HG03025 (cell line): ENCODE measurements around the gene BORCS5.
A peak's percentile ranks its signal among the peaks of the same experiment; 100 is the strongest.
"Not testable (repeated sequence)": the region's sequence is repeated elsewhere in the genome, so short reads cannot be mapped to it uniquely, and the experiment has no call there.

Experiments used
- ATAC-seq: cut with Tn5 transposase; IDR thresholded peaks from one replicate; pipeline ENCODE4 v1.9.1; 2021; ENCODE audit warnings: mild to moderate bottlenecking, moderate library complexity; ENCODE audit not compliant: unreplicated experiment, low FRiP score

Gene BORCS5

GRCh38 chr12:12356896-12357718 lies at the start of gene BORCS5:
Gene BORCS5, plus strand, starts transcription at chr12:12357078. Its CDS starts 374 bp downstream, at chr12:12357452.
- ATAC-seq: peak; percentile 88

DNA sequence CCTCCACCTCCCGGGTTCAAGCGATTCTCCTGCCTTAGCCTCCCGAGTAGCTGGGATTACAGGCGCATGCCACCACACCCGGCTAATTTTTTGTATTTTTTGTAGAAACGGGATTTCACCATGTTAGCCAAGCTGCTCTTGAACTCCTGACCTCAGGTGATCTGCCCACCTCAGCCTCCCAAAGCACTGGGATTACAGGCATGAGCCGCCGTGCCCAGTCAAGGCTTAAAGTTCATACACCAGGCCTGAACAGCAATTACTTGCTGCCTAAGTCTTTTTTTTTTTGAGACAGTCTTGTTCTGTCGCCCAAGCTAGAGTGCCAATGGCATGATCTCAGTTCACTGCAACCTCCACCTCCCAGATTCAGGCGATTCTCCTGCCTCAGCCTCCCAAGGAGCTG lies 46.2 kb upstream of the BORCS5 start:
- ATAC-seq: not testable (repeated sequence)

DNA sequence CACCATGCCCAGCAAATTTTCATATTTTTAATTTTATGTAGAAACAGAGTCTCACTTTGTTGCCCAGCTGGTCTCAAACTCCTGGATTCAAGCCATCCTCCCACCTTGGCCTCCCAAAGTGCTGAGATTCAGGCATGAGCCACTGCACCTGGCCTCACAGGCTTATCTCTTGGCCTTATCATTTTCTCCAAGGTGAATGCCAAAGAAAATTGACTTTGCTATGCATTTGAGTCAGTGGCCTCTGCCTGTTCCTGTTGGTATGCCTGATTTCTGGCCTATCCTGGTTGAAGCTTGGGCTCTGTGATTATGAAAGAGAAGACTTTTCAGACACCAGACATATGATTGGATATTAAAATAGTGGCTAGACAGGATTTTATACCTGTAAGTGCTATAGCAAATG lies 41.0 kb upstream of the BORCS5 start:
- ATAC-seq: no peak

- no peak for ATAC-seq
These were observed 37.3 kb upstream of the BORCS5 start for GRCh38 chr12:12319451-12320183.

DNA sequence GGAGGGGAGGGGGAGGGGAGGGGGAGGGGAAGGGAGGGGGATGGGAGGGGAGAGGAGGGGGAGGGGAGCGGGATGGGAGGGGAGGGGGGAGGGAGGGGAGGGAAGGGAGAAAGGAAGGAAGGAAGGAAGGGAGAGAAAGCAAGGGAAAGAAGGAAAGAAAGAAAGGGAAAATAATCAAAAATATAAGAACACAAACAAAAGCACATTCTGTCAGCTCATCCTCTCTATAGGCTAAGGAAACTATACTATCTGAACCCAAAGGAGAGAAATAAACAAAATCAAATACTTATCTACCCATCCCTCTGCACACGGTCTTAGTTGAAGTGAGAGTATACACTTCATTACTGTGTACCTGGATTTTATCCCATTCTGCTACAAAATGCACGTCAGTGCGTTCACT lies 33.8 kb upstream of the BORCS5 start:
- ATAC-seq: no peak

DNA sequence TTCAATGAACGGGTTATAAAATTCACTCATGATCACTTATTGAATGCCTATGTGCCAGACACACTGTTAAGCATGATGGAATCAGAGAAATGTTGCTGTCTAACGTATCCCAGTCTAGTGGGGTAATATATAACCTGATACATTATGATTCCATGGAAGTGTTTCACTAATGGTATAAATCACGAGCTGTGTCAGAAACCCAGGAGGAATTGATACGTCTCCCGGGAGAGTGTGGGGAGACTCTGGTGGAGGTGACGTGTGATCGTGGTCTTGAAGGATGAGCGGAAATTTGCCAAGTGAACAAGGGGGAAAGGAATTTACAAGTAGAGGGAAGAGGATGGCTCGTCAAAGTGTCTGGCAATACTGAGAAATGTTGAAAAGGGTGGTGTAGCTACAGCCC lies 33.3 kb upstream of the BORCS5 start:
- ATAC-seq: no peak

GRCh38 chr12:12326262-12326661 lies 30.6 kb upstream of the BORCS5 start:
- no peak for ATAC-seq

GRCh38 chr12:12327802-12328201 lies 29.1 kb upstream of the BORCS5 start:
- no peak for ATAC-seq

GRCh38 chr12:12331244-12331771 lies 25.6 kb upstream of the BORCS5 start:
- no peak for ATAC-seq

DNA sequence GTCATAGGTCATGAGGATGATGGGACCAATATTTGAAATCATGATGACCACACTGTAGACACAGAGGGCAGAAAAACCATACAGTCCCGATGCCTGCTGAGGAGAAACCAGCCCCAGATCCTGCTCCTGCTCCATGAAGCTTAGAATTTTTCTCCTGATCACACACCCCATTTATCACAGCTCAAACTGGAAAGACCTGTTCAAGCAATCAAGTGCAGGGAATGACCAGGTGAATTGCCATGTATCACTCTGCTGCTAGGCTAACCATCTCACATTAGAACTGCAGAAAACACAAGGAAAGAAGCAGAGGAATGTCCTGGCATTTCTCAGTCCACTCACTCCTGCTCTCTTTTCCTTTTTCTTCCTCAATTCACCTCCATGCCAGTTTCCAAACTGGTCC lies 25.0 kb upstream of the BORCS5 start:
- ATAC-seq: no peak

- ATAC-seq: no peak
These were observed 23.2 kb upstream of the BORCS5 start for GRCh38 chr12:12333407-12334366.

DNA sequence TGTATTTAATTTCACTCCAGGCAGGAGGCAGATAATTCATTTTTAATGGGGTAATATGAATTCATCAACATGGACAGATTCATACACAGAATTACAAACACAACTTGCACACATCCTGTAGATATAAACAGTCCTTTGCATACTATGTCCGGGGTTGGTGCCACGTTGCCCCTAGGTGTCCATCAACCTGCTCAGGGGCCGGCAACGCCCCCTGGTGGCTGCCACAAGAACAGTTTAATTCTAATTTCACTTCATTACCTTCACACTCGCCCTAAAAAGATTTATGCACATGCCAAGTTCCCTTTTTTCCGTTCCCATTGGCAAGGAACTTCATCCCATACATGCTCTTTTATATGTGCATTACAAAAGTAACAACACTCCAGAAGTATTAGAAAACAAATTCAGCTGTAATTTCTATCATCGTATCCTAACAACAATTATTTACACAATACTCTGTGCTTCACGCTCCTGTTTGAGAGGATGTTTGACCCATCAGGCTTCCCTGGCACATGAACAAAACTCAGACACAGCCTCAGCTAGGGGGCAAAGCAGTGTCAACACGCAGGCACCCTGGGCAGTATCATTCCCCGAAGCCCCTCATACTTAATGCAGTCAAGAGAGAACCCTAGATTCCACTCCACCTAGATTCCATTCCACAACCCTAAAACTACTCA lies 22.4 kb upstream of the BORCS5 start:
- no peak for ATAC-seq

GRCh38 chr12:12336049-12336411 lies 20.8 kb upstream of the BORCS5 start:
- no peak for ATAC-seq

DNA sequence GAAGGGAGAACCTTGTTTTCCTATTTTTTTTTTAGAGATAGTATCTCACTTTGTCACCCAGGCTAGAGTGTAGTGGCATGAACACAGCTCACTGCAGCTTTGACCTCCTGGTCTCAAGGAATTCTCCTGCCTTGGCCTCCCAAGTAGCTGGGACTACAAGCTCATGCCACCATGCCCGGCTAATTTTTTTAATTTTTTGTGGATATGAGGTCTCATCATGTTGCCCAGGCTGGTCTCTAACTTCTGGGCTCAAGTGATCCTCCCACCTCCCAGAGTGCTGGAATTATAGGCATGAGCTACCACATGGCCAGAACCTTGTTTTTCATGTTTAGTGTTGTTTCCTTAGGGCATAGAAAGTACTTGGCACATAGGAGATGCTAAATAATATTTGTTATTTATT lies 20.4 kb upstream of the BORCS5 start:
- ATAC-seq: no peak

DNA sequence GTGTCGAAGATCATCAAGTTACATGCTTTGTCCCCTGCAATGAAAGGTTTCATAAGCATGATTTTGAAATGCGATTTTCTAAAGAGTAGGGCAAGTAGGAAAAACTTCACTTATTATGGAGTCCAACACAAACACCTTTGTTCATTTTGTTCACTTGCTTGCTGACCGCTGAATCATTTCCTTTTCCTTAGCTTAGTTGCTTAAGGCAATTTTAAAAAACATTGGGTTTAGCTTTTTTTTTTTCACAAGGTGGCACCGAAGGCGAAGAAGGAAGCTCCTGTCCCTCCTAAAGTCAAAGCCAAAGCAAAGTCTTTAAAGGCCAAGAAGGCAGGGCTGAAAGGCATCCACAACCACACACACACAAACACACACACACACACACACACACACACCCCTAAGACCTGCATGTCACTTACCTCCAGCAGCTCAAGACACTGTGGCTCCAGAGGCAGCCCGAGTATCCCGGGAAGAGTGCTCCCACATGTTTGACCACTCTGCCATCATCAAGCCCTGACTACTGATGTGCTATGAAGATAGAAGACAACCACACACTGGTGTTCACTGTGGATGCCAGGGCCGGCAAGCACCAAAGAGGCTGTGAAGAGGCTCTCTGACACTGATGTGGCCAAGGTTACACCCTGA lies 18.2 kb upstream of the BORCS5 start:
- no peak for ATAC-seq

GRCh38 chr12:12349711-12350665 lies 6.9 kb upstream of the BORCS5 start, which contains the start of gene MANSC1:
Gene MANSC1, minus strand, starts transcription at chr12:12350242. Its CDS starts 6,928 bp downstream, at chr12:12343314.
- no peak for ATAC-seq

DNA sequence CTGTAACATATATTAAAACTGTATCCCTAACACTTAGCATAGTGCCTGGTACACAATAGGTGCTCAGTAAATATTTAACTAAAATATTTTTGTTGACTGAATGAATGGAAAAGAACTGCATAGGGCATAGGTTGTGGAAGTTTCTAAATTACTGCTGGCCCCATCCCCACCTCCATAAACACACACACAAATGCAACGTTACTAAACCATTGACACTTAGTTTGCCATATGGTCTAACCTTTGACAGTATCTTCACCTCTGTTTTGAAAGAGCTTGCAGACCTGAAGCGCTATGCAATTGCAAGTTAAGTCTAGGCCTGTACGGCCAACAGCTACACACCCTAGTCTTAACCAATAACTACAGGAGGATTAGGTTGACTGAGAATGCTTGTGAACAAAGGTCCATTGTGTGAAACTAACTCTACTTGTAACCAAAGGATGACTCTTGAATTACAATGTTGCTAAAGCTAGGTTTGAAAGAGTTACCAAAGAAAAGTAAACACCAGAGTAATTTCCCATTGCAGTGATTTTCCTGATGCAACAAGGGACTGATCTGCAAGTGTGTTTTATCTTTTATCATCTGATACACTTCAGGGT lies 5.9 kb upstream of the BORCS5 start:
- no peak for ATAC-seq
